Coronary artery (tissue), 2 donors: ENCODE data around the gene TYMP.

ENCODE experiments used
- DNase-seq: peaks from one replicate; pipeline ENCODE4 v3.0.0-alpha.2; 2017; ENCODE audit warnings: low spot score
- H3K27ac ChIP-seq, 2 donors: fragments of 200-600 bp; sonication (generic); one replicate each; pipeline ENCODE4 v1.5.1; 2016 to 2019
- H3K4me3 ChIP-seq: fragments of 200-600 bp; sonication (generic); 2 replicates; pipeline ENCODE4 v1.5.1; 2016; ENCODE audit warnings: mild to moderate bottlenecking, moderate library complexity
- TF ChIP-seq, protein P1 (sequence below): fragments of 200-600 bp; sonication (generic); IDR thresholded peaks from one replicate; pipeline ENCODE4 v1.5.1; 2019; ENCODE audit warnings: antibody characterized with exemption

TYMP gene

DNA sequence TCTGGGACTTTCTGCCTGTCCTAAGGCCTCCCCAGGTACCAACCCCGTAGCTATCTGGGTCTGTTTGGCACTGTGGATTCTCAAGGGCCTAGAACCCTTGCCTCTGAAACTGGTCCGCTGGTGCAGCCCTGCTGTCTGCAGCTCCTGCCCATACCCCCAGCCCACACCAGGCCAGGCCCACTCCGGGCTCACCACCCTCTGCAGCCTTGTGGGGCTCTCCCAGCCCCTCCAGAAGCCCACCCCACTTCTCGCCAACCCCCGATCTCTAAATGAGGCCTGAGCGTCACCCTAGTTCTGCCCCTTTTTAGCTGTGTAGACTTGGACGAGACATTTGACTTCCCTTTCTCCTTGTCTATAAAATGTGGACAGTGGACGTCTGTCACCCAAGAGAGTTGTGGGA, 20.6 kb upstream of the TYMP start:
- H3K27ac ChIP-seq, result no peak overlapping the region
- TF ChIP-seq, protein P1, sequence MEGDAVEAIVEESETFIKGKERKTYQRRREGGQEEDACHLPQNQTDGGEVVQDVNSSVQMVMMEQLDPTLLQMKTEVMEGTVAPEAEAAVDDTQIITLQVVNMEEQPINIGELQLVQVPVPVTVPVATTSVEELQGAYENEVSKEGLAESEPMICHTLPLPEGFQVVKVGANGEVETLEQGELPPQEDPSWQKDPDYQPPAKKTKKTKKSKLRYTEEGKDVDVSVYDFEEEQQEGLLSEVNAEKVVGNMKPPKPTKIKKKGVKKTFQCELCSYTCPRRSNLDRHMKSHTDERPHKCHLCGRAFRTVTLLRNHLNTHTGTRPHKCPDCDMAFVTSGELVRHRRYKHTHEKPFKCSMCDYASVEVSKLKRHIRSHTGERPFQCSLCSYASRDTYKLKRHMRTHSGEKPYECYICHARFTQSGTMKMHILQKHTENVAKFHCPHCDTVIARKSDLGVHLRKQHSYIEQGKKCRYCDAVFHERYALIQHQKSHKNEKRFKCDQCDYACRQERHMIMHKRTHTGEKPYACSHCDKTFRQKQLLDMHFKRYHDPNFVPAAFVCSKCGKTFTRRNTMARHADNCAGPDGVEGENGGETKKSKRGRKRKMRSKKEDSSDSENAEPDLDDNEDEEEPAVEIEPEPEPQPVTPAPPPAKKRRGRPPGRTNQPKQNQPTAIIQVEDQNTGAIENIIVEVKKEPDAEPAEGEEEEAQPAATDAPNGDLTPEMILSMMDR, result no peak
- no peak overlapping the region for H3K4me3 ChIP-seq
- DNase-seq, result no peak

DNA sequence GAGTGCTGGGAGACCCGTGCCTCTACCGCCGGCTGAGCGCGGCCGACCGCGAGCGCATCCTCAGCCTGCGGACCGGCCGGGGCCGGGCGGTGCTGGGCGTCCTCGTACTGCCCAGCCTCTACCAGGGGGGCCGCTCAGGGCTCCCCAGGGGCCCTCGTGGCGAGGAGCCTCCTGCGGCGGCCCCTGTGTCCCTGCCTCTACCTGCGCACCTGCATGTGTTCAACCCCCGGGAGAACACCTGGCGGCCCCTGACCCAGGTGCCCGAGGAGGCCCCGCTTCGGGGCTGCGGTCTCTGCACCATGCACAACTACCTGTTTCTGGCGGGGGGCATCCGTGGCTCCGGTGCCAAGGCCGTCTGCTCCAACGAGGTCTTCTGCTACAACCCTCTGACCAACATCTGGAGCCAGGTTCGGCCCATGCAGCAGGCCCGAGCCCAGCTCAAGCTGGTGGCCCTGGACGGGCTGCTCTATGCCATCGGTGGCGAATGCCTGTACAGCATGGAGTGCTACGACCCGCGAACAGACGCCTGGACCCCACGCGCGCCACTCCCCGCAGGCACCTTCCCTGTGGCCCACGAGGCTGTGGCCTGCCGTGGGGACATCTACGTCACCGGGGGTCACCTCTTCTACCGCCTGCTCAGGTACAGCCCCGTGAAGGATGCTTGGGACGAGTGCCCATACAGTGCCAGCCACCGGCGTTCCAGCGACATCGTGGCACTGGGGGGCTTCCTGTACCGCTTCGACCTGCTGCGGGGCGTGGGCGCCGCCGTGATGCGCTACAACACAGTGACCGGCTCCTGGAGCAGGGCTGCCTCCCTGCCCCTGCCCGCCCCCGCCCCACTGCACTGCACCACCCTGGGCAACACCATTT, 19.3 kb upstream of the TYMP start:
- TF ChIP-seq, protein P1, result no peak
- DNase-seq, result no peak
- Histone ChIP-seq H3K4me3 (peak overlapping the region; percentile 51), H3K27ac (no peak overlapping the region)

DNA sequence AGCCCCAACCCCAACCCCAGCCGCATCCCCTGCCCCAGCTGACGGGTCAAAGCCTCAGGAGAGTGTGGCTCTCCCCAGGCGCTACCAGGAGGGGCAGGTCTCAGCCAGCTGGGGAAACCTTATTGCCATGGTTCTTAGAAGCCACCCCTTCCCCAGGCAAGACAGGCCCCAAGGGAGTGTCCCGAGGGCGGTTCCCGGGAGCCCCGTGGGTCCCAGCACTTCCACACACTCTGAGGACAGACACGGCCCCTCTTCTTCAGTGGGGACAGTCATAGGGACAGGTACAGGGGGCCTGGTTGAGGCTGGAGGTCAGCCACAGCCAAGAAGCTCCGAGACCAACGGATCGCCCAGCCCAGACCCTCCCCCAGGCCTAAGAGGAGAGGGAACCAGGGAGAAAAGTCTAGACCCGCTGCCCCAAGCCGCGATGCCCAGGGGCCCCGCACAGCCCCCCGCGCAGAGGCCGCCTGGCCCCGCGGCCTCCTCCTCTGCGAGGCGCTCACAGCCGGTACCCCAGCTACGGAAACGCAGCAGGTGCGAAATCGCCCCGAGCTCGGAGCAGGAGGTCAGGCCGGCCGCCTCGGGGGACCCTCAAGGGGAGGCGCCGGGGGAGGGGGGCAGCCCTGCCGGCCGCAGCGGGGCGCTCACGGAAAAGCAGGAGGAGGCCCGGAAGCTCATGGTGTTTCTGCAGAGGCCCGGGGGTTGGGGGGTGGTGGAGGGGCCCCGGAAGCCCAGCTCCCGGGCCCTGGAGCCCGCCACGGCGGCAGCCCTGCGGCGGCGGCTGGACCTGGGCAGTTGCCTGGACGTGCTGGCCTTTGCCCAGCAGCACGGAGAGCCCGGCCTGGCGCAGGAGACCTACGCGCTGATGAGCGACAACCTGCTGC, 18.5 kb upstream of the TYMP start:
- TF ChIP-seq, protein P1, result no peak
- peak overlapping the region; percentile 51 for H3K4me3 ChIP-seq
- no peak overlapping the region for H3K27ac ChIP-seq
- no peak for DNase-seq

DNA sequence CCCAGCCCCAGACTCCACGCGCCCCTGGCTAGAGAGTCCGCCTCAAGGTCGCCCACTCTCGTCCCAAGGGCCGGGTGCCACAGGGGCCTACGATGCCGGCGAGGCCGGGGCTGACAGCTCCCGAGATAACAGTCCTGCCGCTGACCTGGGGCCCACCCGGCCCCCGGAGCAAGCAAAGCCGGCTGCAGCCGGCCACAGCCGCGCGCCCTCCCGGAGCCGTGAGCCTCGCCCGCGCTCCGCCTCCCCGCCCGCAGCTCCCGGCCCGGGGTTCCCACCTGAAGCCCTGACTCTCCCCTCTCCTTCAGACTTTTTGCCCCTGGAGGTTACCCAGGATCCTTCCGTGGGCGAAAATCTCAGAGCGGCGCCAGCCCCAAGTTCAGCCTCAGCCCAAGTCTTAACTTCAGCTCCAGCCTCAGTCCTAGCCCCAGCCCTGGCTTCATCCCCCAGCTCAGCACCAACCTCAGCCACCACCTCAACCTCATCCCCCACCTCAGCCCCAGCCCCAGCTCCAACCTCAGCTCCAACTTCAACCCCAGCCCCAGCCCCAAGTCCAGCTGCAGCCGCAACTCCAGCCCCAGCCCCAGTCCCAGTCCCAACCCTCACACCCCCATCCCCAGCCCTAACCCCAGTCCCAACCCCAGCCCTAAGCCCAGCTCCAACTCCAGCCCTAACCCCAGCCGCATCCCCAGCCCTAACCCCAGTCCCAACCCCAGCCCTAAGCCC, 17.6 kb upstream of the TYMP start:
- DNase-seq, result no peak
- Histone ChIP-seq H3K4me3 (no peak overlapping the region), H3K27ac (no peak overlapping the region)
- TF ChIP-seq, protein P1, result no peak

DNA sequence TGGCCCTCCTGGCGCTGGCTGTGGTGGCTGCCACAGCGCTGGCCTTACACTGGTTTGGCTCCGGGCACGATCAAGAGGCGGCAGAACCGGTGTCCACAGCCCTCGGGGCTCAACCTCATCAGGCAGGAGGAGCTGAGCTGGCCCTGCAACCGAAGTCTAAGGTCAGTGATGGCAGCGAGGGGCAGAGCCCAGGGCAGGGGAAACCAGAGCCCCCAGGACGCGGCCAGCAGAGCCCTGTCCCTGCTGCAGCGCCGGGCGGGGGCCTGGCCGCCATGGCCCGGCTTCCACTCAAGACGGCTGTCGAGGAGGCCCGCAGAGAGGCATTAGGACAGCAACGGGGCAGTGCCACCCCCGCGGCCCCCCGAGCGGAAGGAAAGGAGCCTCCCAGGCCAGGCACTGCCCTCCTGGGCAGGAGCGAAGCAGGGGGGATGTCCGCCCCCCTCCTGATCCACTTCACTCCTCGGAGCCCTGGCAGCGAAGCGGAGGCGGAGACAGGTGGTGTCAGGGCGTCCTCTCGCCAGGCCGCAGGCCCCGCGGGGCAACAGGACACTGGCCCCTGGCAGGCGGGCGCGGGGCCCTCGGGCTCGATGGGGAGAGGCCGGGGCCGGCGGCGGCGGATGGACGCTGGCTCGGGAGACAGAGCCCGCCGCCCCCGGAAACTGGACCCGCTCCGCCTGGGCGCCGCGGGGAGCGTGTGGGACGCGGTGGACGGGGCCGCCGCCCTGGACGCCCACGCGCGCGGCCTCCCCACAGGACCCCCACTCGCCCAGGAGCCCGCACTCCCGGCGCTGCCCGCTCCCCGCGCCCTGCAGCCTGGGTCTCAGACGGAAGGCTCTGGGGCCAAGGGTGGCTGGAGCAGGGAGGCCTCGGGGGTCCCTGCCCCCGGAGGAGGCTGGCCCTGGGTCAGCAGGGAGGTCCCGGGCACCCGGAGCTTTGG, 16.8 kb upstream of the TYMP start:
- no peak for DNase-seq
- H3K27ac ChIP-seq, result no peak overlapping the region

More for the DNA sequence above, 16.8 kb upstream of the TYMP start:
- TF ChIP-seq, protein P1, result no peak
- H3K4me3 ChIP-seq, result no peak overlapping the region
